GM19438 (cell line): Measurements from ENCODE around the gene PKP3.
A peak's percentile ranks its signal among the peaks of the same experiment; 100 is the strongest.

Experiments used
- ATAC-seq: cut with Tn5 transposase; IDR thresholded peaks from one replicate; pipeline ENCODE4 v1.9.1; 2021; ENCODE audit warnings: low read depth; ENCODE audit not compliant: unreplicated experiment

The PKP3 gene

GRCh38 chr11:441418-442274 is 47.6 kb downstream of the PKP3 start, which contains the start of gene ANO9:
Gene ANO9 (minus strand): TSS chr11:442011. CDS start chr11:441926, 85 bp downstream.
- ATAC-seq, result no peak

- no peak for ATAC-seq
Measured at GRCh38 chr11:442611-443081, 48.6 kb downstream of the PKP3 start.

GRCh38 chr11:443542-444199 is 49.7 kb downstream of the PKP3 start:
- ATAC-seq, result no peak

GRCh38 chr11:444396-445144 is 50.6 kb downstream of the PKP3 start:
- no peak for ATAC-seq

GRCh38 chr11:445765-446588 is 52.0 kb downstream of the PKP3 start:
- no peak for ATAC-seq

- no peak for ATAC-seq
Measured at GRCh38 chr11:446891-447290, 52.9 kb downstream of the PKP3 start.

- ATAC-seq, result peak; percentile 39
Measured at GRCh38 chr11:447923-448731, 54.1 kb downstream of the PKP3 start.

GRCh38 chr11:449889-450808 is 56.1 kb downstream of the PKP3 start, which contains the start of gene PTDSS2:
Gene PTDSS2 (plus strand): TSS chr11:450279. CDS start chr11:450456, 177 bp downstream.
- ATAC-seq, result peak; percentile 72

GRCh38 chr11:450809-451451 is 56.9 kb downstream of the PKP3 start:
- ATAC-seq, result no peak

- ATAC-seq, result no peak
Measured at GRCh38 chr11:451738-452137, 57.7 kb downstream of the PKP3 start.

- no peak for ATAC-seq
Measured at GRCh38 chr11:452203-452744, 58.3 kb downstream of the PKP3 start.

- no peak for ATAC-seq
Measured at GRCh38 chr11:452916-453527, 59.0 kb downstream of the PKP3 start.

GRCh38 chr11:453564-453963 is 59.6 kb downstream of the PKP3 start:
- no peak for ATAC-seq

GRCh38 chr11:454043-454442 is 60.0 kb downstream of the PKP3 start:
- ATAC-seq, result no peak
